ENCODE data around the gene ARHGEF11. TPM values are rescaled to one million over a fixed set of nuclear protein-coding genes. Genes with fewer than 3 reads are reported as not detected.

Gene ARHGEF11
- total RNA-seq, 1 experiment from 2014 or later = 45.5 TPM

- ChIA-PET POLR2A (no interaction called here), CTCF (no interaction called here)
- DNase-seq = no peak
- Mint-ChIP-seq H3K27ac (ENCODE audit: unreplicated experiment) (no peak overlapping the region), H3K27me3 (ENCODE audit: insufficient read depth, unreplicated experiment) (no peaks in the 10 kb centered on the region), H3K9me3 (ENCODE audit: unreplicated experiment) (no peaks in the 10 kb centered on the region), H3K36me3 (ENCODE audit: insufficient read depth, unreplicated experiment) (no peaks in the 10 kb centered on the region), H3K4me1 (ENCODE audit: low read depth, unreplicated experiment) (peaks cover 5% of the 10 kb centered on the region), H3K4me3 (ENCODE audit: unreplicated experiment) (no peak overlapping the region)
- no TSS peak for BruUV-seq (replicated peaks)
- Histone ChIP-seq H3K4me3 (ENCODE audit: low read depth, low read length) (no peak overlapping the region), H3K9me3 (no peaks in the 10 kb centered on the region), H3K4me1 (peaks cover 12% of the 10 kb centered on the region), H3K36me3 (ENCODE audit: control insufficient read depth, insufficient read depth, low read length) (no peaks in the 10 kb centered on the region), H3K27me3 (replicated peaks; ENCODE audit: control insufficient read depth, insufficient read depth, low read length) (no peaks in the 10 kb centered on the region)
- TF ChIP-seq CTCF (IDR thresholded peaks at IDR 0.05; ENCODE audit: insufficient read depth in 1 of 2, low read depth in 1 of 2, low read length in 1 of 2, severe bottlenecking in 1 of 2, unreplicated experiment in 1 of 2) = no peak
- intact Hi-C loops (cut with micrococcal nuclease; ENCODE audit: unreplicated experiment) = no loop called here
These were observed 40.7 kb downstream of the ARHGEF11 start for GRCh38 chr1:157004806-157005205.

- POLR2A ChIA-PET = no interaction called here
- Mint-ChIP-seq H3K27me3 (ENCODE audit: insufficient read depth, unreplicated experiment) (no peaks in the 10 kb centered on the region), H3K9me3 (ENCODE audit: unreplicated experiment) (no peaks in the 10 kb centered on the region), H3K27ac (ENCODE audit: unreplicated experiment) (no peak overlapping the region), H3K4me3 (ENCODE audit: unreplicated experiment) (no peak overlapping the region), H3K36me3 (ENCODE audit: insufficient read depth, unreplicated experiment) (no peaks in the 10 kb centered on the region), H3K4me1 (ENCODE audit: low read depth, unreplicated experiment) (peaks cover 5% of the 10 kb centered on the region)
- Histone ChIP-seq H3K9me3 (no peaks in the 10 kb centered on the region), H3K27me3 (replicated peaks; ENCODE audit: control insufficient read depth, insufficient read depth, low read length) (no peaks in the 10 kb centered on the region), H3K36me3 (ENCODE audit: control insufficient read depth, insufficient read depth, low read length) (no peaks in the 10 kb centered on the region), H3K4me3 (ENCODE audit: low read depth, low read length) (no peak overlapping the region), H3K4me1 (peaks cover 10% of the 10 kb centered on the region)
- BruUV-seq (replicated peaks) = no TSS peak
- intact Hi-C loops (cut with micrococcal nuclease; ENCODE audit: unreplicated experiment) = no loop called here
- no peak for TF ChIP-seq CTCF (IDR thresholded peaks at IDR 0.05; ENCODE audit: insufficient read depth in 1 of 2, low read depth in 1 of 2, low read length in 1 of 2, severe bottlenecking in 1 of 2, unreplicated experiment in 1 of 2)
- DNase-seq = no peak
- CTCF ChIA-PET = interaction anchor here (1.3 kb wide), 1 partner anchor 70 kb away, joined by 8 read pairs; no protein-coding TSS in a partner anchor
These were observed 41.2 kb downstream of the ARHGEF11 start for GRCh38 chr1:157004327-157004726.

GRCh38 chr1:157001304-157001703 lies 44.2 kb downstream of the ARHGEF11 start:
- intact Hi-C loops (cut with micrococcal nuclease; ENCODE audit: unreplicated experiment) = no loop called here
- H3K27ac Mint-ChIP-seq (ENCODE audit: unreplicated experiment) = no peak overlapping the region

More at GRCh38 chr1:157001304-157001703, 44.2 kb downstream of the ARHGEF11 start:
- Histone ChIP-seq H3K4me3 (ENCODE audit: low read depth, low read length) (no peak overlapping the region), H3K36me3 (ENCODE audit: control insufficient read depth, insufficient read depth, low read length) (no peaks in the 10 kb centered on the region), H3K9me3 (no peaks in the 10 kb centered on the region), H3K4me1 (peaks cover 10% of the 10 kb centered on the region), H3K27me3 (replicated peaks; ENCODE audit: control insufficient read depth, insufficient read depth, low read length) (no peaks in the 10 kb centered on the region)
- ChIA-PET CTCF (interaction anchor here (0.5 kb wide), 1 partner anchor 324 kb away, joined by 3 read pairs; no protein-coding TSS in a partner anchor), POLR2A (no interaction called here)
- H3K4me3 Mint-ChIP-seq (ENCODE audit: unreplicated experiment) = no peak overlapping the region
- H3K4me1 Mint-ChIP-seq (ENCODE audit: low read depth, unreplicated experiment) = peaks cover 20% of the 10 kb centered on the region
- H3K27me3 Mint-ChIP-seq (ENCODE audit: insufficient read depth, unreplicated experiment) = no peaks in the 10 kb centered on the region
- BruUV-seq (replicated peaks) = no TSS peak
- H3K36me3 Mint-ChIP-seq (ENCODE audit: insufficient read depth, unreplicated experiment) = no peaks in the 10 kb centered on the region
- no peak for TF ChIP-seq CTCF (IDR thresholded peaks at IDR 0.05; ENCODE audit: insufficient read depth in 1 of 2, low read depth in 1 of 2, low read length in 1 of 2, severe bottlenecking in 1 of 2, unreplicated experiment in 1 of 2)
- H3K9me3 Mint-ChIP-seq (ENCODE audit: unreplicated experiment) = no peaks in the 10 kb centered on the region
- DNase-seq = no peak

Measured in Caco-2 (cell line).